ENCODE measurements around the gene FOXC1.

FOXC1 gene

DNA sequence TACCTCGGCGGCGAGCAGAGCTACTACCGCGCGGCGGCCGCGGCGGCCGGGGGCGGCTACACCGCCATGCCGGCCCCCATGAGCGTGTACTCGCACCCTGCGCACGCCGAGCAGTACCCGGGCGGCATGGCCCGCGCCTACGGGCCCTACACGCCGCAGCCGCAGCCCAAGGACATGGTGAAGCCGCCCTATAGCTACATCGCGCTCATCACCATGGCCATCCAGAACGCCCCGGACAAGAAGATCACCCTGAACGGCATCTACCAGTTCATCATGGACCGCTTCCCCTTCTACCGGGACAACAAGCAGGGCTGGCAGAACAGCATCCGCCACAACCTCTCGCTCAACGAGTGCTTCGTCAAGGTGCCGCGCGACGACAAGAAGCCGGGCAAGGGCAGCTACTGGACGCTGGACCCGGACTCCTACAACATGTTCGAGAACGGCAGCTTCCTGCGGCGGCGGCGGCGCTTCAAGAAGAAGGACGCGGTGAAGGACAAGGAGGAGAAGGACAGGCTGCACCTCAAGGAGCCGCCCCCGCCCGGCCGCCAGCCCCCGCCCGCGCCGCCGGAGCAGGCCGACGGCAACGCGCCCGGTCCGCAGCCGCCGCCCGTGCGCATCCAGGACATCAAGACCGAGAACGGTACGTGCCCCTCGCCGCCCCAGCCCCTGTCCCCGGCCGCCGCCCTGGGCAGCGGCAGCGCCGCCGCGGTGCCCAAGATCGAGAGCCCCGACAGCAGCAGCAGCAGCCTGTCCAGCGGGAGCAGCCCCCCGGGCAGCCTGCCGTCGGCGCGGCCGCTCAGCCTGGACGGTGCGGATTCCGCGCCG lies 994 bp downstream of the FOXC1 start:
- H3K27ac ChIP-seq: no peak overlapping the region

DNA sequence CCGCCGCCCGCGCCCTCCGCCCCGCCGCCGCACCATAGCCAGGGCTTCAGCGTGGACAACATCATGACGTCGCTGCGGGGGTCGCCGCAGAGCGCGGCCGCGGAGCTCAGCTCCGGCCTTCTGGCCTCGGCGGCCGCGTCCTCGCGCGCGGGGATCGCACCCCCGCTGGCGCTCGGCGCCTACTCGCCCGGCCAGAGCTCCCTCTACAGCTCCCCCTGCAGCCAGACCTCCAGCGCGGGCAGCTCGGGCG lies 1.5 kb downstream of the FOXC1 start:
- H3K27ac ChIP-seq: no peak overlapping the region
- TF ChIP-seq, protein P1, sequence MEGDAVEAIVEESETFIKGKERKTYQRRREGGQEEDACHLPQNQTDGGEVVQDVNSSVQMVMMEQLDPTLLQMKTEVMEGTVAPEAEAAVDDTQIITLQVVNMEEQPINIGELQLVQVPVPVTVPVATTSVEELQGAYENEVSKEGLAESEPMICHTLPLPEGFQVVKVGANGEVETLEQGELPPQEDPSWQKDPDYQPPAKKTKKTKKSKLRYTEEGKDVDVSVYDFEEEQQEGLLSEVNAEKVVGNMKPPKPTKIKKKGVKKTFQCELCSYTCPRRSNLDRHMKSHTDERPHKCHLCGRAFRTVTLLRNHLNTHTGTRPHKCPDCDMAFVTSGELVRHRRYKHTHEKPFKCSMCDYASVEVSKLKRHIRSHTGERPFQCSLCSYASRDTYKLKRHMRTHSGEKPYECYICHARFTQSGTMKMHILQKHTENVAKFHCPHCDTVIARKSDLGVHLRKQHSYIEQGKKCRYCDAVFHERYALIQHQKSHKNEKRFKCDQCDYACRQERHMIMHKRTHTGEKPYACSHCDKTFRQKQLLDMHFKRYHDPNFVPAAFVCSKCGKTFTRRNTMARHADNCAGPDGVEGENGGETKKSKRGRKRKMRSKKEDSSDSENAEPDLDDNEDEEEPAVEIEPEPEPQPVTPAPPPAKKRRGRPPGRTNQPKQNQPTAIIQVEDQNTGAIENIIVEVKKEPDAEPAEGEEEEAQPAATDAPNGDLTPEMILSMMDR (conservative IDR thresholded peaks at IDR 0.05): peak; percentile 59

More for the DNA sequence above, 994 bp downstream of the FOXC1 start:
- TF ChIP-seq, protein P1 (conservative IDR thresholded peaks at IDR 0.05): no peak

DNA sequence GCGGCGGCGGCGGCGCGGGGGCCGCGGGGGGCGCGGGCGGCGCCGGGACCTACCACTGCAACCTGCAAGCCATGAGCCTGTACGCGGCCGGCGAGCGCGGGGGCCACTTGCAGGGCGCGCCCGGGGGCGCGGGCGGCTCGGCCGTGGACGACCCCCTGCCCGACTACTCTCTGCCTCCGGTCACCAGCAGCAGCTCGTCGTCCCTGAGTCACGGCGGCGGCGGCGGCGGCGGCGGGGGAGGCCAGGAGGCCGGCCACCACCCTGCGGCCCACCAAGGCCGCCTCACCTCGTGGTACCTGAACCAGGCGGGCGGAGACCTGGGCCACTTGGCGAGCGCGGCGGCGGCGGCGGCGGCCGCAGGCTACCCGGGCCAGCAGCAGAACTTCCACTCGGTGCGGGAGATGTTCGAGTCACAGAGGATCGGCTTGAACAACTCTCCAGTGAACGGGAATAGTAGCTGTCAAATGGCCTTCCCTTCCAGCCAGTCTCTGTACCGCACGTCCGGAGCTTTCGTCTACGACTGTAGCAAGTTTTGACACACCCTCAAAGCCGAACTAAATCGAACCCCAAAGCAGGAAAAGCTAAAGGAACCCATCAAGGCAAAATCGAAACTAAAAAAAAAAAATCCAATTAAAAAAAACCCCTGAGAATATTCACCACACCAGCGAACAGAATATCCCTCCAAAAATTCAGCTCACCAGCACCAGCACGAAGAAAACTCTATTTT lies 2.0 kb downstream of the FOXC1 start:
- TF ChIP-seq, protein P1 (conservative IDR thresholded peaks at IDR 0.05): 0 out of 2 replicates have a peak, but pooled peaks have one; percentile 6
- no peak overlapping the region for H3K27ac ChIP-seq

DNA sequence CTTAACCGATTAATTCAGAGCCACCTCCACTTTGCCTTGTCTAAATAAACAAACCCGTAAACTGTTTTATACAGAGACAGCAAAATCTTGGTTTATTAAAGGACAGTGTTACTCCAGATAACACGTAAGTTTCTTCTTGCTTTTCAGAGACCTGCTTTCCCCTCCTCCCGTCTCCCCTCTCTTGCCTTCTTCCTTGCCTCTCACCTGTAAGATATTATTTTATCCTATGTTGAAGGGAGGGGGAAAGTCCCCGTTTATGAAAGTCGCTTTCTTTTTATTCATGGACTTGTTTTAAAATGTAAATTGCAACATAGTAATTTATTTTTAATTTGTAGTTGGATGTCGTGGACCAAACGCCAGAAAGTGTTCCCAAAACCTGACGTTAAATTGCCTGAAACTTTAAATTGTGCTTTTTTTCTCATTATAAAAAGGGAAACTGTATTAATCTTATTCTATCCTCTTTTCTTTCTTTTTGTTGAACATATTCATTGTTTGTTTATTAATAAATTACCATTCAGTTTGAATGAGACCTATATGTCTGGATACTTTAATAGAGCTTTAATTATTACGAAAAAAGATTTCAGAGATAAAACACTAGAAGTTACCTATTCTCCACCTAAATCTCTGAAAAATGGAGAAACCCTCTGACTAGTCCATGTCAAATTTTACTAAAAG lies 2.7 kb downstream of the FOXC1 start:
- no peak overlapping the region for H3K27ac ChIP-seq
- TF ChIP-seq, protein P1 (conservative IDR thresholded peaks at IDR 0.05): no peak

DNA sequence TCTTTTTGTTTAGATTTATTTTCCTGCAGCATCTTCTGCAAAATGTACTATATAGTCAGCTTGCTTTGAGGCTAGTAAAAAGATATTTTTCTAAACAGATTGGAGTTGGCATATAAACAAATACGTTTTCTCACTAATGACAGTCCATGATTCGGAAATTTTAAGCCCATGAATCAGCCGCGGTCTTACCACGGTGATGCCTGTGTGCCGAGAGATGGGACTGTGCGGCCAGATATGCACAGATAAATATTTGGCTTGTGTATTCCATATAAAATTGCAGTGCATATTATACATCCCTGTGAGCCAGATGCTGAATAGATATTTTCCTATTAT lies 3.2 kb downstream of the FOXC1 start:
- TF ChIP-seq, protein P1 (conservative IDR thresholded peaks at IDR 0.05): no peak
- H3K27ac ChIP-seq: no peak overlapping the region

DNA sequence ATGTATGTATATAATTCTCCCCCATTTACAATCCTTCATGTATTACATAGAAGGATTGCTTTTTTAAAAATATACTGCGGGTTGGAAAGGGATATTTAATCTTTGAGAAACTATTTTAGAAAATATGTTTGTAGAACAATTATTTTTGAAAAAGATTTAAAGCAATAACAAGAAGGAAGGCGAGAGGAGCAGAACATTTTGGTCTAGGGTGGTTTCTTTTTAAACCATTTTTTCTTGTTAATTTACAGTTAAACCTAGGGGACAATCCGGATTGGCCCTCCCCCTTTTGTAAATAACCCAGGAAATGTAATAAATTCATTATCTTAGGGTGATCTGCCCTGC lies 3.6 kb downstream of the FOXC1 start:
- no peak overlapping the region for H3K27ac ChIP-seq
- TF ChIP-seq, protein P1 (conservative IDR thresholded peaks at IDR 0.05): no peak

DNA sequence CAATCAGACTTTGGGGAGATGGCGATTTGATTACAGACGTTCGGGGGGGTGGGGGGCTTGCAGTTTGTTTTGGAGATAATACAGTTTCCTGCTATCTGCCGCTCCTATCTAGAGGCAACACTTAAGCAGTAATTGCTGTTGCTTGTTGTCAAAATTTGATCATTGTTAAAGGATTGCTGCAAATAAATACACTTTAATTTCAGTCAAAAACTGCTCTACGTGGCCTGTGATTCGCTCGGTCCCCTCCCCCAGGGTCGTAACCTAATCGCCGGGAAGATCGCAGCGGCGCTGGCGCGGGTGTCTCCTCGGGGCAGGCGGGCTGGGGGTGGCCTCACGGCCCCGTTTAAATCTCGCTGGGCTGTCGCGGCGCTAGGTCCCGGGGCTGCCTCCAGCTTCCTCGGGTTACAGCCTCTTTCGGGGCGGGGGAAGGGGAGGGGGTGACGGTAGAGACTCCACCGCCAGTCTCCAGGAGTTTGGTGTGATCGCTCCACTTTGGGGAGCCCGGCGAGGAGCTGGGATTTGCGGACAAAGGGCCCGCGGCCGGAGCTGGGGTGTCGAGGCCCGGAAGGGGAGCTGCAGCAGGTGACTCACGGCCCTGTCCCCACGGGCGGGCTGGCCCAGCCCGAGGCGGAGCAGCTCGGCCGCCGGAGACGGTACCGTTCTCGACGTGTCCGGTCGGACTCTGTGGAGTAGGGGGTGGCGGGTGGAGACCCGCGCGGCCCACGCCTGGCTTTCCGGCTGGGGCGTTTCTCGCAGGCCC lies 4.2 kb downstream of the FOXC1 start:
- no peak overlapping the region for H3K27ac ChIP-seq
- TF ChIP-seq, protein P1 (conservative IDR thresholded peaks at IDR 0.05): no peak
